HepG2 (cell line): ENCODE measurements around the gene ICAM5. TPM values are rescaled to one million over a fixed set of nuclear protein-coding genes. Genes with fewer than 3 reads are reported as not detected.

ENCODE experiments used
- ATAC-seq: fragments of 200-7000 bp; cut with Tn5 transposase; 3 replicates; pipeline ENCODE4 v1.9.1; 2020; ENCODE audit warnings: mild to moderate bottlenecking, moderate library complexity
- BruUV-seq: library from RNA; stranded (reverse); fragments of 400-500 nt; replicated peaks from 2 replicates; lab custom pipeline; 2021; lab: Mats Ljungman, UMichigan
- CTCF ChIA-PET: fragments of 300-600 bp; formaldehyde crosslinking; extraction: SDS; loops from one replicate; lab custom pipeline; 2021; ENCODE audit warnings: low total read pairs, inconsistent platforms, low intra/inter-chr PET ratio; lab: Yijun Ruan, JAX
- POLR2A ChIA-PET: fragments of 350-600 bp; sonication (Branson Sonifier 250); formaldehyde crosslinking; loops from one replicate; lab custom pipeline; 2020; ENCODE audit warnings: antibody characterized with exemption, inconsistent platforms; lab: Yijun Ruan, JAX
- DNase-seq: peaks from one replicate; pipeline ENCODE4 v3.0.0-alpha.2; 2015; ENCODE audit warnings: low spot score
- FAIRE-seq: peaks from 3 replicates; lab custom pipeline; 2011; peaks lifted over from hg19 to GRCh38; lab: Jason Lieb, UNC
- H2AFZ ChIP-seq: one replicate; pipeline ENCODE4 v1.6.1; 2011; ENCODE audit warnings: low read length, inconsistent platforms
- H3K27ac ChIP-seq: fragments of 300-600 bp; 3 replicates; pipeline ENCODE4 v1.8.0; 2011; ENCODE audit warnings: mixed run types, mild to moderate bottlenecking, mixed read lengths, low read length, inconsistent platforms; ENCODE audit not compliant: insufficient read depth; ENCODE audit errors: extremely low read length
- H3K27me3 ChIP-seq, 2 experiments: fragments of 200-600 bp in 1 of 2; 2 replicates in 1 of 2; 3 replicates in 1 of 2; pipeline versions ENCODE4 v1.6.0 to v1.8.0; 2011; ENCODE audit warnings: low read length in 2 of 2, mild to moderate bottlenecking in 2 of 2, moderate library complexity in 2 of 2, inconsistent platforms in 1 of 2; ENCODE audit not compliant: insufficient read depth in 2 of 2, control insufficient read depth in 1 of 2
- H3K36me3 ChIP-seq, 2 experiments: fragments of 200-600 bp in 1 of 2; replicated peaks in 1 of 2; 2 replicates in 1 of 2; 3 replicates in 1 of 2; pipeline versions ENCODE4 v1.5.1 to v1.8.0; 2011; ENCODE audit warnings: low read length in 2 of 2, inconsistent platforms in 1 of 2; ENCODE audit not compliant: insufficient read depth in 2 of 2, control insufficient read depth in 1 of 2
- H3K4me1 ChIP-seq: 2 replicates; pipeline ENCODE4 v1.5.1; 2012; ENCODE audit warnings: low read length, inconsistent platforms; ENCODE audit not compliant: insufficient read depth
- H3K4me2 ChIP-seq: 2 replicates; pipeline ENCODE4 v1.6.0; 2011; ENCODE audit warnings: low read depth, low read length, inconsistent platforms
- H3K4me3 ChIP-seq, 3 experiments: fragments of 200-600 bp in 1 of 3; sonication (generic), shearing (Covaris generic) in 1 of 3; replicated peaks in 1 of 3; 2 replicates each; pipeline ENCODE4 v1.5.1; 2011 to 2016; ENCODE audit warnings: low read length in 3 of 3, inconsistent platforms in 2 of 3, low read depth in 2 of 3, mild to moderate bottlenecking in 2 of 3, control low read depth in 1 of 3, mixed read lengths in 1 of 3; ENCODE audit not compliant: insufficient read depth in 1 of 3
- H3K79me2 ChIP-seq: one replicate; pipeline ENCODE4 v1.6.1; 2011; ENCODE audit warnings: low read length, inconsistent platforms; ENCODE audit not compliant: insufficient read depth
- H3K9ac ChIP-seq: 2 replicates; pipeline ENCODE4 v1.6.0; 2011; ENCODE audit warnings: mild to moderate bottlenecking, low read depth, low read length, inconsistent platforms; ENCODE audit not compliant: insufficient read depth
- H3K9me3 ChIP-seq: 2 replicates; pipeline ENCODE4 v1.5.1; 2012; ENCODE audit warnings: mild to moderate bottlenecking, low read length
- H4K20me1 ChIP-seq: 2 replicates; pipeline ENCODE4 v1.6.0; 2011; ENCODE audit warnings: inconsistent platforms, mild to moderate bottlenecking, low read length, moderate library complexity; ENCODE audit not compliant: insufficient read depth
- ELF1 ChIP-seq: sonication (generic); formaldehyde crosslinking; IDR thresholded peaks from 2 replicates; pipeline ENCODE4 v1.4.0; 2020; ENCODE audit warnings: missing genetic modification reagents
- HDAC1 ChIP-seq: sonication (generic); formaldehyde crosslinking; IDR thresholded peaks from 2 replicates; pipeline ENCODE4 v1.5.1; 2020; ENCODE audit warnings: mild to moderate bottlenecking, missing genetic modification reagents
- JDP2 ChIP-seq: sonication (generic); formaldehyde crosslinking; IDR thresholded peaks from 2 replicates; pipeline ENCODE4 v1.8.1; 2022; ENCODE audit warnings: missing genetic modification reagents, borderline replicate concordance
- KAT7 ChIP-seq: IDR thresholded peaks from 2 replicates; pipeline ENCODE4 v1.6.1; 2018; ENCODE audit warnings: borderline replicate concordance, missing compliant biosample characterization
- KDM2A ChIP-seq: sonication (generic); formaldehyde crosslinking; IDR thresholded peaks from 2 replicates; pipeline ENCODE4 v1.4.0; 2020; ENCODE audit warnings: low read depth, missing genetic modification reagents, borderline replicate concordance
- KDM3A ChIP-seq: IDR thresholded peaks from 2 replicates; pipeline ENCODE4 v1.6.1; 2018; ENCODE audit warnings: low read depth, missing compliant biosample characterization
- POLR2A ChIP-seq, 2 experiments: IDR thresholded peaks; 2 replicates each; pipeline ENCODE4 v1.6.1; 2011; ENCODE audit warnings: low read depth in 2 of 2, low read length in 2 of 2, mild to moderate bottlenecking in 1 of 2, moderate library complexity in 1 of 2; ENCODE audit not compliant: insufficient read depth in 1 of 2
- SP2 ChIP-seq: sonication (generic); formaldehyde crosslinking; IDR thresholded peaks from 2 replicates; pipeline ENCODE4 v1.5.1; 2020; ENCODE audit warnings: mild to moderate bottlenecking, missing genetic modification reagents
- TAF1 ChIP-seq: sonication (generic); formaldehyde crosslinking; IDR thresholded peaks from 2 replicates; pipeline ENCODE4 v1.4.0; 2020; ENCODE audit warnings: missing genetic modification reagents
- ZNF235 ChIP-seq: sonication (generic); formaldehyde crosslinking; IDR thresholded peaks from 2 replicates; pipeline ENCODE4 v1.8.1; 2023; ENCODE audit warnings: mild to moderate bottlenecking, missing genetic modification reagents, borderline replicate concordance
- ZNF317 ChIP-seq: sonication (generic); formaldehyde crosslinking; IDR thresholded peaks from 2 replicates; pipeline ENCODE4 v1.5.0; 2020; ENCODE audit warnings: mild to moderate bottlenecking, missing genetic modification reagents
- ZNF547 ChIP-seq: sonication (generic); formaldehyde crosslinking; IDR thresholded peaks from 2 replicates; pipeline ENCODE4 v1.5.1; 2020; ENCODE audit warnings: mild to moderate bottlenecking, missing genetic modification reagents
- ZNF775 ChIP-seq: sonication (generic); formaldehyde crosslinking; IDR thresholded peaks from 2 replicates; pipeline ENCODE4 v1.4.0; 2020; ENCODE audit warnings: missing genetic modification reagents, mild to moderate bottlenecking, moderate library complexity, borderline replicate concordance
- WGBS: methylation state at CpG from one replicate; pipeline ENCODE4 v1.1.6; 2017; ENCODE audit warnings: low lambda C conversion rate; 5-methylcytosine and 5-hydroxymethylcytosine counted together
- in situ Hi-C: cut with HindIII; loops from 2 replicates; pipeline ENCODE4 v1.10.0; 2017; ENCODE audit warnings: low pct_unique_long_range_greater_than_20kb; ENCODE audit not compliant: extremely low pct_ligation_motif_present
- intact Hi-C: fragments of 100-400 bp; cut with micrococcal nuclease; formaldehyde crosslinking; loops from one replicate; pipeline ENCODE4 v1.10.0; 2022; ENCODE audit not compliant: unreplicated experiment
- polyA plus RNA-seq, 8 experiments: library from polyadenylated mRNA; depleted of rRNA in 3 of 8; stranded (reverse) in 7 of 8; unstranded in 1 of 8; fragments of >200 nt; fragmentation: Illumina TruSeq in 4 of 8; extraction: Trizol in 4 of 8; gene quantifications; 2 replicates each; pipeline versions ENCODE4 v1.2.1 to v1.2.3, GENCODE V29; 2011 to 2016; ENCODE audit warnings: low read depth in 4 of 8, missing spikeins in 1 of 8, mixed read lengths in 1 of 8; ENCODE audit not compliant: insufficient read depth in 1 of 8
- total RNA-seq, 5 experiments: library from RNA; depleted of rRNA; stranded (reverse); fragments of >200 nt; fragmentation: Illumina TruSeq; extraction: Trizol; gene quantifications; 2 replicates each; pipeline ENCODE4 v1.2.3, GENCODE V29; 2016; ENCODE audit warnings: low read depth in 1 of 5
- TF ChIP-seq, protein P1 (sequence below): IDR thresholded peaks from 2 replicates; pipeline ENCODE4 v1.6.1; 2016; ENCODE audit warnings: missing biosample characterization, missing genetic modification reagents, low read depth
- TF ChIP-seq, protein P2 (sequence below): sonication (generic); formaldehyde crosslinking; conservative IDR thresholded peaks from 2 replicates; pipeline ENCODE4 v1.8.0; 2022; ENCODE audit warnings: missing genetic modification reagents
- TF ChIP-seq, protein P3 (sequence below): sonication (generic); formaldehyde crosslinking; IDR thresholded peaks from 2 replicates; pipeline ENCODE4 v1.5.1; 2020; ENCODE audit warnings: missing genetic modification reagents, mild to moderate bottlenecking, borderline replicate concordance

ICAM5 gene
- total and polyA plus RNA-seq, 2 of the 13 experiments (the other 11 are each of a cell fraction or from before 2014, with no cell fraction given) = 0.46 to 1.6 TPM

DNA sequence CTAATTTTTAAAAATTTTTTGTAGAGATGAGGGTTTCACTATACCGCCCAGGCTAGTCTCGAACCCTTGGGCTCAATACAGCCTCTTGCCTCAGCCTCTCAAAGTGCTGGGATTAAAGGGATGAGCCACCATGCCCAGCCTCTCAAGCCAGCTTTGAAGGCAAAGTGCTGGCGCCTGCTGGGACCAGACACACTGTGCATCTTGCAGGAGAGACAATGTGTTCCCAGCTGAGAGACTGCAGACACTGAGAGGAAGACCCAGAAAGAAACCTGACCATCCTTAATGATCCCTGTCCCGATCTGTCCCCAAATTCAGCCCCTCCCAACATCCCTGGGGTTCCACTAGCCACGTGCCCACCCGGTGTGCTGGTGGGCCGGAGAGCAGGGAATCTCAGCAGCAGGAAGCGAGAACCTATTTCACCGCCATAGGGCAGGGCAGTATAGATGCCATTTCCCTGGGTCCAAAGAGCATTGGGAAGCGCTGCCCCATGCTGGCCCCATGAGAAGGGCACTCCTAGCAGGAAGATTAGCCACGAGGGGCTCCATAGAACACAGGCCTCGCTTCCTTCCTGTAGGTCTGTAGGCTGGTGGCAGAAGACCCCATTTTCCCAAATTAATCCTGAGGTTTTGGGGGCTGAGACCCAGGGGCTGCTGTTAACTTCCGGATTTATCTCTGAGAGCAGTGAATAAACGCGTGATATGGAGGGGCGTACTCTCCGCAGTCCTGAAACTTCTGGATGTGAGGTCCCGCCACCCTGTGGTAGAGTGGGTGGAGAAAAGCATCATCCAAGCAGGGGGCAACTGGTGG, 42.6 kb downstream of the ICAM5 start (continued):
- TF ChIP-seq, protein P1, sequence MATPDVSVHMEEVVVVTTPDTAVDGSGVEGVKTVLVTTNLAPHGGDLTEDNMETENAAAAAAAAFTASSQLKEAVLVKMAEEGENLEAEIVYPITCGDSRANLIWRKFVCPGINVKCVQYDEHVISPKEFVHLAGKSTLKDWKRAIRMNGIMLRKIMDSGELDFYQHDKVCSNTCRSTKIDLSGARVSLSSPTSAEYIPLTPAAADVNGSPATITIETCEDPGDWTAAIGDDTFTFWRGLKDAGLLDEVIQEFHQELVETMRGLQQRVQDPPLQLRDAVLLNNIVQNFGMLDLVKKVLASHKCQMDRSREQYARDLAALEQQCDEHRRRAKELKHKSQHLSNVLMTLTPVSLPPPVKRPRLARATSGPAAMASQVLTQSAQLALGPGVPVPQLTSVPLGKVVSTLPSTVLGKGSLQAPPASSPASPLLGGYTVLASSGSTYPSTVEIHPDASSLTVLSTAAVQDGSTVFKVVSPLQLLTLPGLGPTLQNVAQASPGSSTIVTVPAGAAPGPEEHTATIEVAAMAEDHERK (CRISPR knock-in tag) = no peak
- TF ChIP-seq, protein P2, sequence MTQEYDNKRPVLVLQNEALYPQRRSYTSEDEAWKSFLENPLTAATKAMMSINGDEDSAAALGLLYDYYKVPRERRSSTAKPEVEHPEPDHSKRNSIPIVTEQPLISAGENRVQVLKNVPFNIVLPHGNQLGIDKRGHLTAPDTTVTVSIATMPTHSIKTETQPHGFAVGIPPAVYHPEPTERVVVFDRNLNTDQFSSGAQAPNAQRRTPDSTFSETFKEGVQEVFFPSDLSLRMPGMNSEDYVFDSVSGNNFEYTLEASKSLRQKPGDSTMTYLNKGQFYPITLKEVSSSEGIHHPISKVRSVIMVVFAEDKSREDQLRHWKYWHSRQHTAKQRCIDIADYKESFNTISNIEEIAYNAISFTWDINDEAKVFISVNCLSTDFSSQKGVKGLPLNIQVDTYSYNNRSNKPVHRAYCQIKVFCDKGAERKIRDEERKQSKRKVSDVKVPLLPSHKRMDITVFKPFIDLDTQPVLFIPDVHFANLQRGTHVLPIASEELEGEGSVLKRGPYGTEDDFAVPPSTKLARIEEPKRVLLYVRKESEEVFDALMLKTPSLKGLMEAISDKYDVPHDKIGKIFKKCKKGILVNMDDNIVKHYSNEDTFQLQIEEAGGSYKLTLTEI (CRISPR knock-in tag) = no peak
- TF ChIP-seq JDP2 (CRISPR knock-in tag) = no peak
- no peak for TF ChIP-seq ZNF547 (CRISPR knock-in tag)
- TF ChIP-seq ELF1 (CRISPR knock-in tag) = peak; percentile 38; the same call in 1 of the 2 replicates
- TF ChIP-seq, all 625 proteins: peak for 62

DNA sequence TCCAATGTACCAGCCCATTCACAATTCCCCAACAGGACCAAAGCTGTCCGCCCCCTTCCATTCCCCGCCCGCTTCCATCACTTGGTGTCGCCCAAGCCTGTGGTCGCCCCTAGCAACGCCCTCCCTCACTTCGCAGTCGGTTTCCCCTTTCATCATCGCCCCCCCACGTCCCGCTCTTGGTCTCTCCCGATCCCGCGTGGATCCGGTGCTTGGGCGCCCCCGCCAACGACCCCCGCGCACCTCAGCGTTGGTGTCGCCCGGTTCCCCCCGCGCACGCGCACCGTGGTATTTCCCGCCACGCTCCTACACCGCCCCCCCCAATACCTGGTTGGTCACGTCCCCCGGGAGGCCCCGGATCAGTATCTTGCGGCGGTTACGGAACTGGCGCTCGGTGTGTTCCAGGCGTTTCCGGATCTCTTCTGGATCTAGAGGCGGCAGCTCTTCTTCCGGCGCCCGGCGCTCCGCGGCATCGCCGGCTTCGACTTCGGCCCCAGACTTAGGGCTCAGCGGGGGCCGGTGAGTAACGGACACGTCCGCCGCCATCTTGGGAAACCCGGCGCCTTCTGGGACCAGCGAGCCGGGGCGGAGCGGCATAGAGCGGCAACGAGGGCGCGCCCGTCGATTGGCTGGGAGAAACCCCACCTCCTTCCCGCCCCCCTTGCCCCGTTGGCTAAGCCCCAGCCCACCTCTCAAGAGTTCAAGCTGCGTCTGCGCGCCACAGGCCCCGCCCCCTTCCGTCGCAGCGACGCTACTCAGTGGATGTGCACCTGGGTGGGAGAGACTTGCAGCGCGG, 43.4 kb downstream of the ICAM5 start, which contains the start of gene RAVER1:
Gene RAVER1 (minus strand): TSS at position 565 of the 793 bp plus-strand sequence. CDS start 22 bp downstream, at position 543.
- H3K4me1 ChIP-seq = peaks cover 37% of the 10 kb centered on the region
- peak within 1 kb of the TSS; percentile 95 for H3K27ac ChIP-seq
- no peak within 1 kb of the TSS for H2AFZ ChIP-seq
- peaks cover 37% of the 10 kb centered on the region for H3K79me2 ChIP-seq
- CTCF ChIA-PET = no interaction called here
- under 1% methylated on average over 47 of the region's 82 CpGs for WGBS
- peak; percentile 91 for DNase-seq
- H3K36me3 ChIP-seq = peaks cover 18 to 28% of the 10 kb centered on the region in 2 experiments
- intact Hi-C loops (loop anchor here (2.0 kb wide), 1 partner anchor 40 kb away; no protein-coding TSS in a partner anchor), in situ Hi-C loops (no loop called here)
- H4K20me1 ChIP-seq = peaks cover 12% of the 10 kb centered on the region; the same call in 1 of the 2 replicates
- no peaks in the 10 kb centered on the region; a peak in 1 of 5 replicates for H3K27me3 ChIP-seq
- no peaks in the 10 kb centered on the region for H3K9me3 ChIP-seq
- POLR2A ChIA-PET = interaction anchor here (0.5 to 6.9 kb wide), 19 partner anchors 9 to 388 kb away, joined by 3 to 79 read pairs (median 5); partner anchors contain the start of genes CDC37, FDX2, ICAM1 and ICAM4
- peak; percentile 70 for ATAC-seq
- no TSS peak for BruUV-seq
- H3K9ac ChIP-seq = peak within 1 kb of the TSS; percentile 96
- H3K4me2 ChIP-seq = peak within 1 kb of the TSS; percentile 98
- peak within 1 kb of the TSS; percentile 77 to 89 (median 86) for H3K4me3 ChIP-seq
- peak; percentile 54 for FAIRE-seq
- TF ChIP-seq ZNF317 (CRISPR knock-in tag) = 0 out of 2 replicates have a peak, but pooled peaks have one; percentile 21
- TF ChIP-seq, protein P3, sequence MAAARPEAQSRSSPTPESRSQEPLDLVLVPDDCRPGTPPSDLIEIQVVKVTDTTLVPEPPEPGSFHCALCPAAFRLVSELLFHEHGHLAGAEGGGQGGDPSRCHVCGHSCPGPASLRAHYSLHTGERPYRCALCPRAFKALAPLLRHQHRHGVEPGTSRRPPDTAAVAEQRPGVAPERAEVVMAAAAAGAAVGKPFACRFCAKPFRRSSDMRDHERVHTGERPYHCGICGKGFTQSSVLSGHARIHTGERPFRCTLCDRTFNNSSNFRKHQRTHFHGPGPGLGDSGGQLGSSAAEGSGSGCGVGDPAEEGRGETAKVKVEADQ (CRISPR knock-in tag) = peak; percentile 27; the same call in 1 of the 2 replicates
- TF ChIP-seq ZNF235 (CRISPR knock-in tag) = 0 out of 2 replicates have a peak, but pooled peaks have one; percentile 35
- TF ChIP-seq ZNF775 (CRISPR knock-in tag) = peak; percentile 64; the same call in 1 of the 2 replicates
- peak; percentile 60; the same call in 1 of the 2 replicates for TF ChIP-seq KDM2A (CRISPR knock-in tag)
- peak; percentile 54; the same call in 1 of the 2 replicates for TF ChIP-seq KDM3A
- TF ChIP-seq KAT7 (CRISPR knock-in tag) = 0 out of 2 replicates have a peak, but pooled peaks have one; percentile 28
- peak; percentile 60; the same call in 1 of the 2 replicates for TF ChIP-seq SP2 (CRISPR knock-in tag)
- peak; percentile 91 for TF ChIP-seq HDAC1 (CRISPR knock-in tag)
- peak; percentile 91 for TF ChIP-seq TAF1
- peak; percentile 75 to 92 for TF ChIP-seq POLR2A (IDR thresholded peaks at IDR 0.05; ENCODE audit: insufficient read depth in 1 of 2, low read depth in 2 of 2, low read length in 2 of 2)
